Left lung (tissue), 10 donors: Measurements from ENCODE around the gene C2. TPM values are rescaled to one million over a fixed set of nuclear protein-coding genes. Genes with fewer than 3 reads are reported as not detected.
"Not testable (repeated sequence)": the region's sequence is repeated elsewhere in the genome, so short reads cannot be mapped to it uniquely, and the experiment has no call there.

Experiments used
- ATAC-seq: fragments of 200-7000 bp; cut with Tn5 transposase; one replicate; pipeline ENCODE4 v1.9.1; 2020; ENCODE audit warnings: moderate library complexity
- DNase-seq, 4 donors: peaks; one replicate each; pipeline ENCODE4 v3.0.0-alpha.2; 2013 to 2020
- H3K27ac ChIP-seq, 2 donors: fragments of 200-600 bp; sonication (generic) in 1 of 2; one replicate each; pipeline versions ENCODE4 v1.5.0 to v1.8.0; 2020 to 2021
- H3K27me3 ChIP-seq, 2 donors: fragments of 200-600 bp; sonication (generic) in 1 of 2; one replicate each; pipeline versions ENCODE4 v1.5.0 to v1.8.0; 2020 to 2021
- H3K36me3 ChIP-seq, 2 donors: fragments of 200-600 bp; sonication (generic) in 1 of 2; one replicate each; pipeline versions ENCODE4 v1.5.0 to v1.8.0; 2020 to 2021
- H3K4me1 ChIP-seq, 2 donors: fragments of 200-600 bp; one replicate each; pipeline ENCODE4 v1.8.0; 2021
- H3K4me3 ChIP-seq, 2 donors: fragments of 200-600 bp; sonication (generic) in 1 of 2; one replicate each; pipeline versions ENCODE4 v1.5.0 to v1.8.0; 2020 to 2021; ENCODE audit warnings: mild to moderate bottlenecking in 1 of 2
- H3K9me3 ChIP-seq, 2 donors: fragments of 200-600 bp; sonication (generic) in 1 of 2; one replicate each; pipeline versions ENCODE4 v1.5.0 to v1.8.0; 2020 to 2021
- CTCF ChIP-seq, 2 donors: fragments of 200-600 bp; sonication (generic) in 1 of 2; IDR thresholded peaks; one replicate each; pipeline versions ENCODE4 v1.5.0 to v1.8.0; 2021; ENCODE audit warnings: antibody characterized with exemption in 2 of 2
- intact Hi-C, 2 donors: fragments of 100-400 bp; cut with DNase I; formaldehyde crosslinking; loops; one replicate each; pipeline versions ENCODE4 v1.11.2 to v1.14.2; 2022
- polyA plus RNA-seq, 6 donors: library from polyadenylated mRNA; unstranded; fragments of 120-200 nt; gene quantifications; one replicate each; pipeline ENCODE4 v1.2.1, GENCODE V29; 2013; ENCODE audit not compliant: insufficient read length in 6 of 6
- total RNA-seq, 2 donors: library from RNA; stranded (reverse); fragmentation: NEBNext Ultra II Directional; extraction: Animal tissue kit (Norgen Biotek cat#: 25700); gene quantifications; one replicate each; pipeline ENCODE4 v1.2.1, GENCODE V29; 2021
- donor health status: DM: no; HTN: yes; CAD: no.
- donor health status: DM: no; HTN: no; CAD: no.

Gene C2
- total and polyA plus RNA-seq, 8 donors, result 3.3 to 192 (median 5.2) TPM

DNA sequence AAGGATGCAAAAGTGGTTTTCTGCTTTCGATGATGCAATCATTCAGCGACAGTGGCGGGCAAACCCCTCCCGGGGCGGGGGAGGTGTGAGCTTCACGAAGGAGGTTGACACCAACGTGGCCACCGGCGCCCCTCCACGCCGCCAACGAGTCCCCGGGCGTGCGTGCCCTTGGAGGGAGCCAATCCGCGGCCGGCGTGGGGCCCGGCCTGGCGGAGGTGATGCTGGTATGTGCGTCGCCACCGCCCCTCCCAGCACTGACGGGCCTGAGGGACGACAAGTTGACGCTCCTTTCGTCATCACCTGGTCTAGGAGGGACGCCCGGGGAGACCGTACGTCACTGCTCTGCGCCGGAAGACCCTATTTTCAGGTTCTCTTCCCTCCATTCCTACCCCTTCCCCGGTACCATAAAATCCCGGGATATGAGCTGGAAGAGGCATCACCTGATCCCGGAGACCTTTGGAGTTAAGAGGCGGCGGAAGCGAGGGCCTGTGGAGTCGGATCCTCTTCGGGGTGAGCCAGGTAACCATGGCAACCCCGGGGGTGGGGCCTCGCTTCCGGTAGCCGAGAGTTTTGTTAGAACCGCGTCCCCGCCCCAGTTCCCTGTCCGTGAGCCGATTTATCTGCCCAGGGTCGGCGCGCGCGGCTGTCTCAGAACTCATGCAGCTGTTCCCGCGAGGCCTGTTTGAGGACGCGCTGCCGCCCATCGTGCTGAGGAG, 44.6 kb downstream of the C2 start, which contains the start of gene DXO:
Gene DXO, minus strand, starts transcription at position 146 of the 716 bp plus-strand sequence. CDS start 463 bp downstream, outside the sequence.
- ATAC-seq (peak; percentile 92), DNase-seq (peak; percentile 96 to 99 (median 98))
- H3K9me3 ChIP-seq, result no peaks in the 10 kb centered on the region
- H3K27ac ChIP-seq, result peak within 1 kb of the TSS; percentile 95 to 98
- H3K4me3 ChIP-seq, result peak within 1 kb of the TSS; percentile 80 to 85
- no peak for TF ChIP-seq CTCF (IDR thresholded peaks at IDR 0.05)
- peaks cover 0 to 34% of the 10 kb centered on the region in 2 donors for H3K36me3 ChIP-seq
- intact Hi-C loops, result no loop called here
- no peaks in the 10 kb centered on the region for H3K27me3 ChIP-seq
- H3K4me1 ChIP-seq, result peaks cover 21 to 38% of the 10 kb centered on the region in 2 donors

- Histone ChIP-seq H3K9me3 (no peaks in the 10 kb centered on the region), H3K4me3 (peak overlapping the region; percentile 80 to 85), H3K27me3 (no peaks in the 10 kb centered on the region), H3K27ac (peak overlapping the region; percentile 95 to 98), H3K4me1 (peaks cover 21 to 38% of the 10 kb centered on the region in 2 donors), H3K36me3 (peaks cover 0 to 27% of the 10 kb centered on the region in 2 donors)
- no peak for DNase-seq
- intact Hi-C loops, result no loop called here
- peak; percentile 24 for ATAC-seq
- no peak for TF ChIP-seq CTCF (IDR thresholded peaks at IDR 0.05)
Measured at GRCh38 chr6:31972709-31973350, 45.3 kb downstream of the C2 start.

- H3K27me3 ChIP-seq, H3K4me3 ChIP-seq, intact Hi-C loops, H3K9me3 ChIP-seq, ATAC-seq, H3K27ac ChIP-seq: not testable (repeated sequence)
- Histone ChIP-seq H3K4me1 (peaks cover 14 to 21% of the 10 kb centered on the region in 2 donors), H3K36me3 (peaks cover 0 to 14% of the 10 kb centered on the region in 2 donors)
- DNase-seq, result peak in 1 of 4 donors; percentile 74
Measured at GRCh38 chr6:31976065-31976464, 48.5 kb downstream of the C2 start.

DNA sequence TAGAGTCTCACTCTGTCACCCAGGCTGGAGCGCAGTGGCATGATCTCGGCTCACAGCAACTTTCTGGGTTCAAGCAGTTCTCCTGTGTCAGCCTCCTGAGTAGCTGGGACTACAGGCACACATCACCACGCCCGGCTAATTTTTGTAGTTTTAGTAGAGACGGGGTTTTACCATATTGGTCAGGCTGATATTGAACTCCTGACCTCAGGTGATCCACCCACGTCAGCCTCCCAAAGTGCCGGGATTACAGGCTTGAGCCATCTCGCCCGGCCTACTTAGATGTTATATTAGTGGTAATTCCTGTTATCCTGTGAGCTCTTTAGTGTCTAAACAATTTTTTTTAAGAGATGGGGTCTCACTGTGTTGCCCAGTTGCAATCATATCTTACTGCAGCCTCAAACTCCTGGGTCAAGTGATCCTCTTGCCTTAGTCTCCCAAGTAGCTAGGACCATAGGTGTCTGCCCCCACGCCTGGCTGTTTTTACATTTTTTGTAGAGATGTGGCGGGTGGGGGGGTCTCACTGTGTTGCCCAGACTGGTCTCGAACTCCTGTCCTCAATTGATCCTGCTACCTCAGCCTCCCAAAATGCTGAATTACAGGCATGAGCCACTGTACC, 50.4 kb downstream of the C2 start:
- H3K36me3 ChIP-seq, result peaks cover 0 to 14% of the 10 kb centered on the region in 2 donors
- no peak overlapping the region for H3K4me3 ChIP-seq
- ATAC-seq (no peak), DNase-seq (peak in 1 of 4 donors; percentile 10)
- TF ChIP-seq CTCF (IDR thresholded peaks at IDR 0.05), result no peak
- peaks cover 8 to 11% of the 10 kb centered on the region in 2 donors for H3K4me1 ChIP-seq
- no peaks in the 10 kb centered on the region for H3K27me3 ChIP-seq
- intact Hi-C loops, result no loop called here
- no peaks in the 10 kb centered on the region for H3K9me3 ChIP-seq
- no peak overlapping the region for H3K27ac ChIP-seq

- TF ChIP-seq CTCF (IDR thresholded peaks at IDR 0.05), result no peak
- no peaks in the 10 kb centered on the region for H3K9me3 ChIP-seq
- intact Hi-C loops, result no loop called here
- no peak overlapping the region for H3K4me3 ChIP-seq
- H3K27me3 ChIP-seq, result no peaks in the 10 kb centered on the region
- peaks cover 0 to 14% of the 10 kb centered on the region in 2 donors for H3K36me3 ChIP-seq
- H3K4me1 ChIP-seq, result peaks cover 0 to 2% of the 10 kb centered on the region in 2 donors
- DNase-seq, result peak in 1 of 4 donors; percentile 1
- H3K27ac ChIP-seq, result no peak overlapping the region
- ATAC-seq, result no peak
Measured at GRCh38 chr6:31978831-31979230, 51.3 kb downstream of the C2 start.
